Measurements from ENCODE around the gene PNPLA6.
A peak's percentile ranks its signal among the peaks of the same experiment; 100 is the strongest.

Gene PNPLA6

GRCh38 chr19:7504684-7505083, 30.8 kb upstream of the PNPLA6 start:
- TF ChIP-seq CTCF (IDR thresholded peaks at IDR 0.05; ENCODE audit: insufficient read depth, low read length, poor library complexity, severe bottlenecking): no peak
- Histone ChIP-seq H3K4me3 (replicated peaks; ENCODE audit: low read depth, low read length) (no peak overlapping the region), H3K36me3 (ENCODE audit: control insufficient read depth, insufficient read depth, low read length) (no peaks in the 10 kb centered on the region), H3K27me3 (replicated peaks; ENCODE audit: control insufficient read depth, insufficient read depth, low read length) (no peaks in the 10 kb centered on the region)
- DNase-seq (ENCODE audit: extremely low read depth, insufficient read length): no peak

- H3K36me3 ChIP-seq (ENCODE audit: control insufficient read depth, insufficient read depth, low read length): no peaks in the 10 kb centered on the region
- TF ChIP-seq CTCF (IDR thresholded peaks at IDR 0.05; ENCODE audit: insufficient read depth, low read length, poor library complexity, severe bottlenecking): no peak
- DNase-seq (ENCODE audit: extremely low read depth, insufficient read length): no peak
Observed at GRCh38 chr19:7505288-7505681, 30.2 kb upstream of the PNPLA6 start.

GRCh38 chr19:7505682-7506384, 29.7 kb upstream of the PNPLA6 start:
- no peak overlapping the region for H3K4me3 ChIP-seq (replicated peaks; ENCODE audit: low read depth, low read length)
- H3K36me3 ChIP-seq (ENCODE audit: control insufficient read depth, insufficient read depth, low read length): no peaks in the 10 kb centered on the region
- H3K27me3 ChIP-seq (replicated peaks; ENCODE audit: control insufficient read depth, insufficient read depth, low read length): no peaks in the 10 kb centered on the region
- TF ChIP-seq CTCF (IDR thresholded peaks at IDR 0.05; ENCODE audit: insufficient read depth, low read length, poor library complexity, severe bottlenecking): no peak
- no peak for DNase-seq (ENCODE audit: extremely low read depth, insufficient read length)

More at GRCh38 chr19:7505288-7505681, 30.2 kb upstream of the PNPLA6 start:
- no peaks in the 10 kb centered on the region for H3K27me3 ChIP-seq (replicated peaks; ENCODE audit: control insufficient read depth, insufficient read depth, low read length)
- H3K4me3 ChIP-seq (replicated peaks; ENCODE audit: low read depth, low read length): no peak overlapping the region

- Histone ChIP-seq H3K36me3 (ENCODE audit: control insufficient read depth, insufficient read depth, low read length) (no peaks in the 10 kb centered on the region), H3K27me3 (replicated peaks; ENCODE audit: control insufficient read depth, insufficient read depth, low read length) (no peaks in the 10 kb centered on the region), H3K4me3 (replicated peaks; ENCODE audit: low read depth, low read length) (no peak overlapping the region)
- peak; percentile 76 for DNase-seq (ENCODE audit: extremely low read depth, insufficient read length)
- no peak for TF ChIP-seq CTCF (IDR thresholded peaks at IDR 0.05; ENCODE audit: insufficient read depth, low read length, poor library complexity, severe bottlenecking)
Observed at GRCh38 chr19:7506385-7507328, 28.9 kb upstream of the PNPLA6 start.

GRCh38 chr19:7507884-7508283, 27.6 kb upstream of the PNPLA6 start:
- Histone ChIP-seq H3K36me3 (ENCODE audit: control insufficient read depth, insufficient read depth, low read length) (no peaks in the 10 kb centered on the region), H3K27me3 (replicated peaks; ENCODE audit: control insufficient read depth, insufficient read depth, low read length) (no peaks in the 10 kb centered on the region), H3K4me3 (replicated peaks; ENCODE audit: low read depth, low read length) (no peak overlapping the region)
- DNase-seq (ENCODE audit: extremely low read depth, insufficient read length): peak; percentile 50
- TF ChIP-seq CTCF (IDR thresholded peaks at IDR 0.05; ENCODE audit: insufficient read depth, low read length, poor library complexity, severe bottlenecking): no peak
